HL-60 (cell line): ENCODE data around the gene C14orf180.

Experiments used
- DNase-seq, 2 experiments: peaks; one replicate each; pipeline ENCODE4 v3.0.0-alpha.2; 2010 to 2020; ENCODE audit warnings: low read depth in 1 of 2, low spot score in 1 of 2
- H3K27ac ChIP-seq: fragments of 250-450 bp; sonication (Bioruptor Pico); replicated peaks from 2 replicates; pipeline ENCODE4 v1.5.1; 2020; ENCODE audit warnings: mild to moderate bottlenecking, moderate library complexity
- H3K27me3 ChIP-seq: fragments of 250-450 bp; sonication (Bioruptor Pico); 2 replicates; pipeline ENCODE4 v1.5.1; 2021; ENCODE audit warnings: mild to moderate bottlenecking, moderate library complexity; ENCODE audit not compliant: insufficient read depth, poor library complexity, severe bottlenecking
- H3K4me3 ChIP-seq: replicated peaks from 2 replicates; pipeline ENCODE4 v1.5.1; 2011; ENCODE audit warnings: mild to moderate bottlenecking, control low read depth, low read length; ENCODE audit not compliant: insufficient read depth
- CTCF ChIP-seq: IDR thresholded peaks from one replicate; pipeline ENCODE4 v1.5.1; 2011; ENCODE audit warnings: low read length, control low read depth, inconsistent platforms; ENCODE audit not compliant: insufficient read depth
- GABPA ChIP-seq: IDR thresholded peaks from 2 replicates; pipeline ENCODE4 v1.6.1; 2012; ENCODE audit warnings: low read depth
- POLR2AphosphoS5 ChIP-seq: IDR thresholded peaks from 2 replicates; pipeline ENCODE4 v1.6.1; 2012; ENCODE audit warnings: low read depth
- REST ChIP-seq: IDR thresholded peaks from 2 replicates; pipeline ENCODE4 v1.6.1; 2012; ENCODE audit warnings: low read depth; ENCODE audit not compliant: insufficient replicate concordance
- SPI1 ChIP-seq: IDR thresholded peaks from 2 replicates; pipeline ENCODE4 v1.6.1; 2012; ENCODE audit warnings: low read depth, mild to moderate bottlenecking, borderline replicate concordance

Gene C14orf180

GRCh38 chr14:104561632-104562495, 17.7 kb upstream of the C14orf180 start:
- TF ChIP-seq SPI1 (no peak), REST (no peak), CTCF (no peak)
- no peak for DNase-seq
- H3K27me3 ChIP-seq, result peaks cover 18% of the 10 kb centered on the region
- H3K4me3 ChIP-seq, result no peak overlapping the region
- H3K27ac ChIP-seq, result no peak overlapping the region

- no peak overlapping the region for H3K27ac ChIP-seq
- no peak for TF ChIP-seq CTCF
- no peak for TF ChIP-seq POLR2AphosphoS5
- no peak for TF ChIP-seq GABPA
- TF ChIP-seq SPI1, result no peak
- TF ChIP-seq REST, result no peak
- no peak overlapping the region for H3K4me3 ChIP-seq
- peaks cover 20% of the 10 kb centered on the region for H3K27me3 ChIP-seq
- DNase-seq, result no peak
Observed at GRCh38 chr14:104562606-104563005, 17.0 kb upstream of the C14orf180 start.

GRCh38 chr14:104563191-104563741, 16.3 kb upstream of the C14orf180 start:
- DNase-seq, result no peak

More at GRCh38 chr14:104563191-104563741, 16.3 kb upstream of the C14orf180 start:
- Histone ChIP-seq H3K4me3 (no peak overlapping the region), H3K27ac (no peak overlapping the region), H3K27me3 (peaks cover 20% of the 10 kb centered on the region)
- TF ChIP-seq POLR2AphosphoS5 (no peak), SPI1 (no peak), CTCF (no peak), GABPA (no peak), REST (no peak)
